HG03135 (cell line): Measurements from ENCODE around the gene CA10.

Experiments used
- ATAC-seq: cut with Tn5 transposase; IDR thresholded peaks from one replicate; pipeline ENCODE4 v1.9.1; 2021; ENCODE audit warnings: mild to moderate bottlenecking, moderate library complexity; ENCODE audit not compliant: unreplicated experiment

Gene CA10

GRCh38 chr17:52158450-52159042 is at the start of gene CA10:
CA10 (minus strand) TSS chr17:52158714.
- no peak for ATAC-seq

- no peak for ATAC-seq
Measured at GRCh38 chr17:52207796-52208195, 49.3 kb upstream of the CA10 start.

DNA sequence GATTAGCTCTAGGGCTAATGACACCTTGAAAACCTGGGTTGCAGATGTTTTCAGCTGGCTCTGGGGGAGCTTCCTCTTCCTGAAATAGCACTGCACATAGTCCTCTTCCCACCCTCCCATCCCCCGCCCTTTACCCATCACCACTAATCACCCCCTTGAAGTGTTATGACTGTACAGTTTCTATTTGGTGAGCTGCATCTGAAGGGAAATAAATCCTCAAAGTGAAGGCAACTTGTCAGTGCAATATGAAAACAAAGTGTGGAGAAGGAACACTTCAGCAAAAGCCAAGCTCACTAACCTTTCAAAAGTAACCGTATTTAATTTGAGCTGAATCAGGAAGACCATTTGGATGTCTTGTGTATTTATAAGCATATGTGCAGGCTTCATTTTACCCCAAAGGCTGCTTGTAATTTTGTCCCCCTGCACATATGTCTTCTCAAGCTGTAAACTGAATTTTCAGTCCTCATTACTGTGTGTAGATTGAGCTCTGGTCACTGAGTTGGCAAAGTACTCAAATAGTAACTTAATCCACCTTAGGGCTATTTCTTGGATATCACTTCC is 44.1 kb upstream of the CA10 start:
- ATAC-seq, result no peak

DNA sequence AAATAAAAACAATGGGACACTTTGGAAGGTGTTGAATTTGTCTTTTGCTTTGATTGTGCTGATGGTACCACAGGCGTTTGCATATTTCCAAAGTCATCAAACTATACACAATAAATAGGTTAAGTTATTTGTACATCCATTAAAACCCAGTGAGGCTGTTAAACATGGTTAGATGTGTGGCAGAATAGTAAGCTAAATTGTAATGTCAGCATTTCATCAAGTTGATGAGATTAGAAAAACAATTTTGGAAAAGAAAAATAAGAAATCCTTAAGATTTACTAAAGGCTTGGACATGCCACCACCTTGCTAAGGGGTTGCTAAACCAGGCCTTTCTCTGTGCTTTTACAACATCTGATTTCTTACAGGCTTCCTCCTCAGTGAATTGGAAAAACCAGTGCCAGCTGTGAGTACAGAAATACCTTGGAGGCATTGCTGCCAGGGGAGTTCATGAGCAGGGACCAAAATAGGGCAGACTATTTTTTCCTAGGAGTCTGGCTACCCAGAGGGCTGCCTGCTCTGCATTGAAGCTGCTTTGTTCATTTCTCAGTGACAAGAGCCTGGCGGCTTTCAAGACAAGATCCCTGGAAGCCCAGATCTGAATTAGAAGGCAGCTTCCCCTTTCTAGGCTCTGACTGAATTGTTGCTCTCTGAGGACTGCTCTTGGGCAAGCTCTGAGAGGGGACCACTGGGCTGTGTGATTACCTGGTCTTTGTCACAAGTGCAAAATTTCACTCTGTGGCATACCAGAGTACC is 43.4 kb upstream of the CA10 start:
- no peak for ATAC-seq

GRCh38 chr17:52191491-52191890 is 33.0 kb upstream of the CA10 start:
- ATAC-seq, result no peak

- ATAC-seq, result no peak
Measured at GRCh38 chr17:52181782-52182181, 23.3 kb upstream of the CA10 start.

DNA sequence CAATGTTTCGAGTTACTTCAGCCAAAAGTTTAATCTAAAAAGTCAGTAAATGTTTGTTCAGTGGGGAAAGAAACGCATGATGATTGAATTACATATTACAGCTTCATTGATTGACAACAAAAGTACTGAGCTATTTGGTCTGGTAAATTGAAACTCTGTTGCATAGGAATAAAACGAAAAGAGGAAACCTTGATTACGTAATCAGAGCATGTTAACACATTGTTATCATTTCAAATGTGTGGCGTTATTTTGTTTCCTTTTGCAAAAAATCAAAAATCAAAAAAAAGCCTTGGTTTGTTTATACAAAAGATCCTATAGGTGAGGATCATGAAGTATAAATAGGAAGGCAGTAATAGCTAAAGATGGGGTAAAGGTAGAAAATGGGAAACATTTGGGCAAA is 19.5 kb upstream of the CA10 start:
- ATAC-seq, result no peak

- ATAC-seq, result no peak
Measured at GRCh38 chr17:52170963-52171572, 12.6 kb upstream of the CA10 start.

- no peak for ATAC-seq
Measured at GRCh38 chr17:52160136-52160567, 1.6 kb upstream of the CA10 start.

GRCh38 chr17:52159246-52160135 is 977 bp upstream of the CA10 start:
- ATAC-seq, result no peak

- ATAC-seq, result no peak
Measured at GRCh38 chr17:52157603-52158449, 688 bp downstream of the CA10 start.

GRCh38 chr17:52156576-52157570 is 1.6 kb downstream of the CA10 start:
- no peak for ATAC-seq

DNA sequence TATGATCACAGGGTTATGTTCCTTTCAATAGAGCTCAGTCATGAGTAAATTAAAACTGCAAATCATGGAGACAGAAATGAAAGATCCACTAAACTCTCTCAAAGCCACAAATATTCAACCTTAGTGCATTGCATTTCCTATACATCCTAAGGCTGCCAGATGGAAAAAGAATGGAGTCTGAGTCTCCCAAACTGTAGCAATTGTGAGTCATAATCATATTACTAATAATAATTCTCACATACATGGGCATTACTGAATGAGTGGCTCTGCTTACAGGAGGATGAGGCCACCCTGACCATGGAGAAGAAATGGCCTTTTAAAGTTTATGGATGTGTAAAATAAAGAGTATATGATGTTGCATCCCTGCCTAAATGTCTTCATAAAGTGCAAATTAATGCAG is 3.2 kb downstream of the CA10 start:
- no peak for ATAC-seq

- no peak for ATAC-seq
Measured at GRCh38 chr17:52154466-52154865, 4.0 kb downstream of the CA10 start.

GRCh38 chr17:52150935-52151334 is 7.6 kb downstream of the CA10 start:
- no peak for ATAC-seq

- no peak for ATAC-seq
Measured at GRCh38 chr17:52149626-52150025, 8.9 kb downstream of the CA10 start.

- no peak for ATAC-seq
Measured at GRCh38 chr17:52148969-52149351, 9.6 kb downstream of the CA10 start.

DNA sequence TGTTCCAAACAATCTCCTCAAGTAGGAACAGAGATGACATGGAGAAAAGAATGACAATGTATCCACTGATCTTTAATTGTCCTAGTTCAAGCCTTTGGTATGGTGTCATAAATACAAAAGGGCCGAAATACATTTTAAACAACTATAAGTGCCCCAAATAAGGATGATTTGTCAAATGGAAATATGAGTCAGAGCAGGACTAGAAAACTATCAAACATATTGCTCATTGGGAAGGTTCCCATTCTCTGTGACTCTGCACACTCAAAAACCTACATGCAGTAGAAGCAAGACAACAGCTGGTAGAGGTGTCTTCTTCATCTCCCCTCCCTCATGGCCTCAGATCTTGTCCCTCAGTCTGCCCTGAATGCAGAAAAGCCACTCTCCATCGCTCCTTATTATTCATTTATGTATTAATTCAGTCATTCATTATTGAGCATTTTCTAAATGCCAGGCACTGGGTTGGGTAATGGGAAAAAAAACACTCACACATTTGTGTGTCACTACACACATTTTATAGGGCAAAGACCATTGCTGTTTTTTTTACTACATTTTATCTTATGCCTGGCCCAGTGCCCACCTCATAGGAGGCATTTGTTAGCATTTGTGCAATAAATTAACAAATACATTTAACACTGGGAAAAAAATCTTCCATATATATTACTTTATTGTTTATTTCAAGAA is 10.1 kb downstream of the CA10 start:
- ATAC-seq, result no peak
